B cell (primary cell): ENCODE measurements around the gene FURIN.

ENCODE experiments used
- EZH2 ChIP-seq: IDR thresholded peaks from 2 replicates; pipeline ENCODE4 v1.6.1; 2012; ENCODE audit warnings: borderline replicate concordance, low read depth, mild to moderate bottlenecking, moderate library complexity, low read length; ENCODE audit not compliant: insufficient read depth, poor library complexity, severe bottlenecking
- TF ChIP-seq, protein P1 (sequence below): fragments of 200-600 bp; IDR thresholded peaks from one replicate; pipeline ENCODE4 v1.8.0; 2022; ENCODE audit warnings: antibody characterized with exemption, mild to moderate bottlenecking

DNA sequence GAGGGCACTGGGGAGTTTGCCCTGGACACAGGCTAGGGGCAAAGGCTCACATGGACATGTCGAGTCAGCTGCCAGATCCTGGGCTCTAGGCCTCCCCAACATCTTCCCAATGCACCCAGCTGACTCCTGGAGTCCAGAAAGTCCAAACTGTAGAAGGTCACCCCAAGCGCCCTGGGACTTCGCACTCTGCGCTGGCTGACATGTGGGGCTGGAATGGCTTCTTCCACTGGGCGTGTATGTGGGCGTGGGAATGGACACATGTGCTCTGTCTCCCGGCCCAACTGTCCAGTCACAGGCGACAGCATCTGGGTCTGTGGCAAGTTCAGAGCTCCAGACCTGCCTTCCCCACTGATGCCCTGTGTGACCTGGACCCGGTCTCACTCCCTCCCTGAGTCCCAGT is 13.2 kb upstream of the FURIN start:
- TF ChIP-seq, protein P1, sequence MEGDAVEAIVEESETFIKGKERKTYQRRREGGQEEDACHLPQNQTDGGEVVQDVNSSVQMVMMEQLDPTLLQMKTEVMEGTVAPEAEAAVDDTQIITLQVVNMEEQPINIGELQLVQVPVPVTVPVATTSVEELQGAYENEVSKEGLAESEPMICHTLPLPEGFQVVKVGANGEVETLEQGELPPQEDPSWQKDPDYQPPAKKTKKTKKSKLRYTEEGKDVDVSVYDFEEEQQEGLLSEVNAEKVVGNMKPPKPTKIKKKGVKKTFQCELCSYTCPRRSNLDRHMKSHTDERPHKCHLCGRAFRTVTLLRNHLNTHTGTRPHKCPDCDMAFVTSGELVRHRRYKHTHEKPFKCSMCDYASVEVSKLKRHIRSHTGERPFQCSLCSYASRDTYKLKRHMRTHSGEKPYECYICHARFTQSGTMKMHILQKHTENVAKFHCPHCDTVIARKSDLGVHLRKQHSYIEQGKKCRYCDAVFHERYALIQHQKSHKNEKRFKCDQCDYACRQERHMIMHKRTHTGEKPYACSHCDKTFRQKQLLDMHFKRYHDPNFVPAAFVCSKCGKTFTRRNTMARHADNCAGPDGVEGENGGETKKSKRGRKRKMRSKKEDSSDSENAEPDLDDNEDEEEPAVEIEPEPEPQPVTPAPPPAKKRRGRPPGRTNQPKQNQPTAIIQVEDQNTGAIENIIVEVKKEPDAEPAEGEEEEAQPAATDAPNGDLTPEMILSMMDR, result no peak
- no peak for TF ChIP-seq EZH2
